CMK (cell line): Measurements from ENCODE around the gene LPAR3.
"Not testable (repeated sequence)": the region's sequence is repeated elsewhere in the genome, so short reads cannot be mapped to it uniquely, and the experiment has no call there.

Experiments used
- DNase-seq: peaks from one replicate; pipeline ENCODE4 v3.0.0-alpha.2; 2010; ENCODE audit warnings: low read depth

Gene LPAR3

GRCh38 chr1:84892705-84893618 lies at the start of gene LPAR3:
TSS of gene LPAR3 (minus strand) at chr1:84893206. CDS start at chr1:84866120, 27,086 bp downstream.
- no peak for DNase-seq

- DNase-seq = no peak
Measured at GRCh38 chr1:84941843-84942242, 48.8 kb upstream of the LPAR3 start.

GRCh38 chr1:84940481-84940880 lies 47.5 kb upstream of the LPAR3 start:
- no peak for DNase-seq

- DNase-seq = no peak
Measured at GRCh38 chr1:84939761-84940160, 46.8 kb upstream of the LPAR3 start.

GRCh38 chr1:84939151-84939550 lies 46.1 kb upstream of the LPAR3 start:
- no peak for DNase-seq

- peak; percentile 25 for DNase-seq
Measured at GRCh38 chr1:84936116-84936810, 43.3 kb upstream of the LPAR3 start.

- DNase-seq = no peak
Measured at GRCh38 chr1:84933011-84933611, 40.1 kb upstream of the LPAR3 start.

- DNase-seq = no peak
Measured at GRCh38 chr1:84930831-84931230, 37.8 kb upstream of the LPAR3 start.

- DNase-seq = no peak
Measured at GRCh38 chr1:84930329-84930728, 37.3 kb upstream of the LPAR3 start.

- no peak for DNase-seq
Measured at GRCh38 chr1:84929581-84929980, 36.6 kb upstream of the LPAR3 start.

GRCh38 chr1:84928979-84929378 lies 36.0 kb upstream of the LPAR3 start:
- DNase-seq = no peak

- DNase-seq = no peak
Measured at GRCh38 chr1:84923317-84923716, 30.3 kb upstream of the LPAR3 start.

GRCh38 chr1:84920159-84920558 lies 27.2 kb upstream of the LPAR3 start:
- DNase-seq = no peak

GRCh38 chr1:84919461-84919970 lies 26.5 kb upstream of the LPAR3 start:
- no peak for DNase-seq

- no peak for DNase-seq
Measured at GRCh38 chr1:84918726-84919336, 25.8 kb upstream of the LPAR3 start.

GRCh38 chr1:84916897-84917296 lies 23.9 kb upstream of the LPAR3 start:
- no peak for DNase-seq

GRCh38 chr1:84913555-84913892 lies 20.5 kb upstream of the LPAR3 start:
- no peak for DNase-seq

GRCh38 chr1:84912726-84913554 lies 19.9 kb upstream of the LPAR3 start:
- no peak for DNase-seq

GRCh38 chr1:84908746-84909464 lies 15.9 kb upstream of the LPAR3 start:
- not testable (repeated sequence) for DNase-seq

GRCh38 chr1:84907095-84907827 lies 14.3 kb upstream of the LPAR3 start:
- DNase-seq = no peak
